ENCODE data around the gene SH2D4B.

Gene SH2D4B

GRCh38 chr10:80504158-80504811 lies 33.4 kb upstream of the SH2D4B start:
- no peak for DNase-seq (ENCODE audit: low read depth)

- DNase-seq (ENCODE audit: low read depth), result no peak
Observed at GRCh38 chr10:80504897-80505465, 32.7 kb upstream of the SH2D4B start.

- DNase-seq (ENCODE audit: low read depth), result no peak
Observed at GRCh38 chr10:80506189-80506575, 31.5 kb upstream of the SH2D4B start.

- no peak for DNase-seq (ENCODE audit: low read depth)
Observed at GRCh38 chr10:80506836-80507487, 30.7 kb upstream of the SH2D4B start.

GRCh38 chr10:80509108-80509402 lies 28.6 kb upstream of the SH2D4B start:
- DNase-seq (ENCODE audit: low read depth), result no peak

- no peak for DNase-seq (ENCODE audit: low read depth)
Observed at GRCh38 chr10:80509403-80510161, 28.1 kb upstream of the SH2D4B start.

GRCh38 chr10:80512031-80512526 lies 25.6 kb upstream of the SH2D4B start:
- DNase-seq (ENCODE audit: low read depth), result no peak

GRCh38 chr10:80513106-80513505 lies 24.6 kb upstream of the SH2D4B start:
- DNase-seq (ENCODE audit: low read depth), result no peak

- DNase-seq (ENCODE audit: low read depth), result no peak
Observed at GRCh38 chr10:80515511-80515910, 22.2 kb upstream of the SH2D4B start.

- DNase-seq (ENCODE audit: low read depth), result no peak
Observed at GRCh38 chr10:80515941-80516340, 21.8 kb upstream of the SH2D4B start.

GRCh38 chr10:80516506-80517075 lies 21.1 kb upstream of the SH2D4B start:
- no peak for DNase-seq (ENCODE audit: low read depth)

- no peak for DNase-seq (ENCODE audit: low read depth)
Observed at GRCh38 chr10:80517416-80518142, 20.1 kb upstream of the SH2D4B start.

GRCh38 chr10:80518143-80518806 lies 19.4 kb upstream of the SH2D4B start:
- DNase-seq (ENCODE audit: low read depth), result no peak

- no peak for DNase-seq (ENCODE audit: low read depth)
Observed at GRCh38 chr10:80518807-80519360, 18.8 kb upstream of the SH2D4B start.

- no peak for DNase-seq (ENCODE audit: low read depth)
Observed at GRCh38 chr10:80519936-80520650, 17.6 kb upstream of the SH2D4B start.

- no peak for DNase-seq (ENCODE audit: low read depth)
Observed at GRCh38 chr10:80520661-80521470, 16.8 kb upstream of the SH2D4B start.

- DNase-seq (ENCODE audit: low read depth), result no peak
Observed at GRCh38 chr10:80522756-80523363, 14.8 kb upstream of the SH2D4B start.

GRCh38 chr10:80523773-80524172 lies 13.9 kb upstream of the SH2D4B start:
- no peak for DNase-seq (ENCODE audit: low read depth)
